ENCODE data around the gene MBD2. TPM values are rescaled to one million over a fixed set of nuclear protein-coding genes. Genes with fewer than 3 reads are reported as not detected.
A peak's percentile ranks its signal among the peaks of the same experiment; 100 is the strongest.
"Not testable (repeated sequence)": the region's sequence is repeated elsewhere in the genome, so short reads cannot be mapped to it uniquely, and the experiment has no call there.

MBD2 gene
- total RNA-seq, 1 donor from 2014 or later: 58.9 TPM

GRCh38 chr18:54150226-54150625, 74.2 kb downstream of the MBD2 start:
- no peak for DNase-seq (ENCODE audit: low read depth, low spot score)

DNA sequence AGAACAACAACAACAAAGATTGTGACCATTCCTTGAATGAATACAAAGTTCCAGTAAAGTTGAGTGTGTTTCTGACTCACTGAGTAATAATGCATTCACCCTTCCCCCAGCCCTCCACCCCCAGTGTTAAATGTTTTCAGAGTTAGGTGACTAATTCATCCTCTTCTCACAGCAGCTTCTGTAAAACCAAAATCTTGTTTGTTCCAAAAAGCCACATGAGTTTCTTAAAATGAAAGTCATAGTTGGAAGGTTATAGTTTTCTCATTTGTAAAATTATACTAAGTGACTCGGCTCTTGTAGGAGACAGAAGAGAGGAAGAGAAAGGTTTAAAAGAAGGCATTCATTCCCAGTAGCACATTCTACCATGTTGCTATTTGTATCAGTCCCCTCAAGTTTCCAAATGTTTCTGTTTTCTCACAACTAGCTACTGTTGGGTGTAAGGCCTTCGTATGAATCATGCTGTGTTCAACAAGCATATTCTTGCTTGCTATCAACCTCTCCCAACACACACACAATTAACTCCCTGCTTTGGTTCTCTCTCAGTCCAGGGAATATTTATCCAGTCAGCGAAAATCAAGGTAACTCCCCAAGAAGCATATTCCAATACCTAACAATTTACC, 75.3 kb downstream of the MBD2 start:
- DNase-seq (ENCODE audit: low read depth, low spot score): peak; percentile 86

GRCh38 chr18:54148678-54149077, 75.8 kb downstream of the MBD2 start:
- DNase-seq (ENCODE audit: low read depth, low spot score): no peak

DNA sequence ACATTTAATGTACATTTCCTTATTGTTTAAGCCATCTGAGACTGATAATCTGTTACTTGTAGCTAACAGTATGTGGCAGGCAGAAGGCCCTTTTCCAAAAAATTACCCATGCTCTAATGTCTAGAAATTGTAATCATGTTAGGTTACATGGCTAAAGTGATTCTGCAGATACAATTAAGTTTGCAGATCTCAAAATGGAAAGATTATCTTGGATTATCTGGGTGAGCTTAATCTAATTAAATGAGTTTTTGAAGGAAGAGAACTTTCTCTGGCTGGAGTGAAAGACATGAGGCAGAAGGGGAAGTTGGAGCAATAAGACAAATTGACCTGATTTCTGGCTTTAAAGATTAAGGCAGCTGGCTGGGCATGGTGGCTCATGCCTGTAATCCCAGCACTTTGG, 76.3 kb downstream of the MBD2 start:
- no peak for DNase-seq (ENCODE audit: low read depth, low spot score)

GRCh38 chr18:54147439-54147838, 77.0 kb downstream of the MBD2 start:
- no peak for DNase-seq (ENCODE audit: low read depth, low spot score)

DNA sequence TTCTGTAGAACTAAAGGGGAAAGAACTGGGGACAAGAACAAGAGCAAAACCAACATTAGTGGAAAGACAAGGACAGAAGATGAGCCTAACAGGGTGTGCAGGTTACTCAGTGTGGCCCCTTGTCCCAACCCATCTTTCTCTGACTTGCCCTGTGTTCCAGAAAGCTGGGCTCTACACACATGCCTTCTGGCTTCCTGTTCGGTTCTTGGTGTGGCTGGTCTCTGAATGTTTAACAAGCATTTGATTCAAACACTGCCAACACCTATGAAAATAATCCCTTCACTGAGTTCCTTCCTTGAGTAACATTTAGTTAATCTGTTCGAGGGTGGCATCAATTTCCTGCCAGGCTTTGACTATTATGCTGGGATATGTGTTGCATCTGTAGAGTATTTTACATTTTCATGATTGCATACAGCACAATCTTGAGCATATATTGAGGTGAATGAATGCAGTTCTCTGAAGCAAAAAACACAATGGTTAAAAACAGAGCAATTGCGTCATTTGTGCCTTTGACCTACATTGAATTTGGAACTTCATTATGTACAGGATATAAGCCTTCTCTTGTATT, 83.3 kb downstream of the MBD2 start:
- DNase-seq (ENCODE audit: low read depth, low spot score): no peak

DNA sequence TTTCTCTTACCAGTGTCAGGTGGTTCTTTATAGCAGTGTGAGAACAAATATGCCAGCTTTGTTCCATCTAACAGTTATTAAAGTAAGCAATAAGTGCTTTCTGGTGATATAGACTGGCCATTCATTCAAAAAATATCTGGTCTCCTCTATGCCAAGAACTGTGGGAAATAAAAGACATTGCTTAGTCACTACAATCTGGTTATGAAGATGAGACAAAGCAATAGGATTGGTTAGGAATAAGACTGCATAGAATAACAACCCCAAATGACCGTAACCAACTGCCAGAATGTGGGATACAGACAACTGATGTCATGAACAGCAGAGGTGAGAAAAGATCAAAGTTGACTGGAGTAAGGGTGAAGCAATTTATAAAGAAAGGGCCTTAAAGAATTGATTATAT, 83.8 kb downstream of the MBD2 start:
- no peak for DNase-seq (ENCODE audit: low read depth, low spot score)

DNA sequence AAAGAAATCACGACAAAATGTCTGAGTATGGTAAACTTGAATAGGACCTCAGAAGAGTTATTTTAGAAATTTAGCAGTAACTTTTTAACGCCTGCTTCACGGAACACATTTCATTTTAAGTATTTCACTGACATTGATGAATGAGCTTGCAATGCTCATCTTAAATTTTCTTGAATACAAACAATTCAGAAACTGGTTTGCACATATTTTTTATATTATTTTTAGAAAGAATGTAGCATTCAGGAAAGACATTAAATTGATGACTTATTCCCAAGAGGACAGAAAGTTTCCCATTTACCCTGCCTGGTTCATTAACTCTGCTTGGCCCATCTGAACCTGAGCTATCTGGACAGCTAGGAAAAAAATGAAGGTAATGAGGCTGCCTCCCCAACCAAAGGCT, 89.3 kb downstream of the MBD2 start:
- DNase-seq (ENCODE audit: low read depth, low spot score): no peak

- DNase-seq (ENCODE audit: low read depth, low spot score): no peak
Observed at GRCh38 chr18:54134053-54134452, 90.4 kb downstream of the MBD2 start.

- no peak for DNase-seq (ENCODE audit: low read depth, low spot score)
Observed at GRCh38 chr18:54130631-54131030, 93.8 kb downstream of the MBD2 start.

- DNase-seq (ENCODE audit: low read depth, low spot score): no peak
Observed at GRCh38 chr18:54130177-54130576, 94.3 kb downstream of the MBD2 start.

DNA sequence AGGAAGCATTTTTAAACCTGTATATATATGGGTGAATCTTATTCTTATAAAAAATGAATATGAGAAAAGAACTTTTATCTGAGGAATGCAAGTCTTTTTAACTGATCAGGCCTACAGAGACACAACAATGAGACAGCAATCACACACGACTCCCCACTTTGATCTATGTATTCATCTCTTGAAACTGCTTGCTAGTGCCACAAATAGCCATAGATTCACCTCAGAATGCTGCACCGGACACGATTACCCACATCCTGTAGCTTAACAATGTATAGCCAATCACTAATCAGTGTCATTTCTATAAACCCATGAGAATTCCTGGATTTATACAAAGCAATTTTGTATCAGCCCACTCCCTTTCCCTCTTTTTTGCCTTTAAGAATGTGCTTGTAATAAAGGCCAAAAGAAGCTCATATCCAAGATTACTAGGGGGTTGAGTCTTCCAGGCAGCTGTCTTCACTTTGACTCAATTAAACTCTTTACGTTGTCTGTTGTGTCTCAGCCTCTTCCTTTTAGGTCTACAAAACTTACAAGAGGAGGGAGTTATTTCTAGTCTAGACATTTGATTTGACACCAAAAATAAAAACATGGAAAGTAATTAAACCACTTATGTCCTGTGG, 94.9 kb downstream of the MBD2 start:
- DNase-seq (ENCODE audit: low read depth, low spot score): no peak

- DNase-seq (ENCODE audit: low read depth, low spot score): no peak
Observed at GRCh38 chr18:54127759-54128378, 96.6 kb downstream of the MBD2 start.

DNA sequence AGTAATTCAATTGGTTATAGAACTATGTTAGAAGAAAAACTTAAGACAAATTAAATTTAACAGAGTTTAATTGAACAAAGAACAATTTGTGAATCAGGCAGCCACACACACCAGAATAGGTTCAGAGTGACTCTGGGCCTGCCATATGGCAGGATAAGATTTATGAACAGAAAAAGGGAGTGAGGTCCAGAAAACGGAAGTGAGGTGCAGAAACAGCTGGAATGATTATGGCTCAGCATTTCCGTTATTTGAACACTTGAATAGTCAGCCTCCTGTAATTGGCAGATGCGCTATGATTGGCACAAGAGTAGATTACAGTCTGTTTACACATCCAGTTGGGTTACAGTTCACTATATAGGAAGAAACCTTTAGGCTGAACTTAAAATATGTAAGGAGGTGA, 99.0 kb downstream of the MBD2 start:
- DNase-seq (ENCODE audit: low read depth, low spot score): no peak

DNA sequence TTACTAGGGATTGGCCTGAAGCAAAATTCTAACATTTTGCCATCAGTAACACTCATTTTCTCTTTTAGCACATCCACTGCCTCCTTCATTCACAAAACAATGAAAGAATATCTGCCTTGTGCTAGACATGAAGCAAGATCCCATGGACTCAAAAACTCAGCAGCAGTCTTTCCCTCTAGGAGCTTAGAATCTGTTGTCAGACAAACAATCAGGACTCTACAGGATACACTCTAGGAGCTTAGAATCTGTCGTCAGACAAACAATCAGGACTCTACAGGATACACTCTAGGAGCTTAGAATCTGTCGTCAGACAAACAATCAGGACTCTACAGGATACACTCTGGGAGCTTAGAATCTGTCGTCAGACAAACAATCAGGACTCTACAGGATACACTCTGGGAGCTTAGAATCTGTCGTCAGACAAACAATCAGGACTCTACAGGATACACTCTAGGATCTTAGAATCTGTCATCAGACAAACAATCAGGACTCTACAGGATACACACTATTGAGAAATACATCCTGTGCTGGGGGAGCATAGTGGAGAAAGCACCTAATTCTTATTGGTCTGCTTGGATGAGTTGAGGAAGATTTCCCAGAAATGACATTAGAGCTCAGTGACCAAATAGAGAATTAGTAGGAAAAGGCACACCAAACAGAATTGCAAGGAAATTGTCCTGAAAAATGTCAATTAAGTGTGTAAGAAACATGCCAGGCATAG, 100.6 kb downstream of the MBD2 start:
- DNase-seq (ENCODE audit: low read depth, low spot score): not testable (repeated sequence)

- no peak for DNase-seq (ENCODE audit: low read depth, low spot score)
Observed at GRCh38 chr18:54119524-54120019, 104.9 kb downstream of the MBD2 start.

- DNase-seq (ENCODE audit: low read depth, low spot score): no peak
Observed at GRCh38 chr18:54117853-54118773, 106.4 kb downstream of the MBD2 start.

- no peak for DNase-seq (ENCODE audit: low read depth, low spot score)
Observed at GRCh38 chr18:54116541-54117257, 107.8 kb downstream of the MBD2 start.

GRCh38 chr18:54112356-54112755, 112.1 kb downstream of the MBD2 start:
- DNase-seq (ENCODE audit: low read depth, low spot score): no peak

- no peak for DNase-seq (ENCODE audit: low read depth, low spot score)
Observed at GRCh38 chr18:54109131-54109683, 115.3 kb downstream of the MBD2 start.
